Neural progenitor cell (in vitro differentiated cells): ENCODE results near the gene TMEM247. TPM values are rescaled to one million over a fixed set of nuclear protein-coding genes. Genes with fewer than 3 reads are reported as not detected.

Experiments
- DNase-seq: peaks from one replicate; pipeline ENCODE4 v3.0.0-alpha.2; 2016; ENCODE audit warnings: low spot score
- H2AFZ ChIP-seq: fragments of 200-600 bp; sonication (generic); replicated peaks from 2 replicates; pipeline ENCODE4 v1.6.1; 2016; ENCODE audit warnings: antibody characterized with exemption
- H3F3A ChIP-seq: fragments of 200-600 bp; sonication (generic); 2 replicates; pipeline ENCODE4 v1.6.1; 2016; ENCODE audit warnings: antibody characterized with exemption, low read depth
- H3K27ac ChIP-seq: fragments of 200-600 bp; sonication (generic); 2 replicates; pipeline ENCODE4 v1.5.1; 2016; ENCODE audit warnings: mild to moderate bottlenecking
- H3K27me3 ChIP-seq: fragments of 200-600 bp; sonication (generic); 2 replicates; pipeline ENCODE4 v1.6.1; 2016; ENCODE audit warnings: mild to moderate bottlenecking, moderate library complexity
- H3K36me3 ChIP-seq: fragments of 200-600 bp; sonication (generic); 2 replicates; pipeline ENCODE4 v1.5.1; 2016
- H3K4me1 ChIP-seq: fragments of 200-600 bp; sonication (generic); 2 replicates; pipeline ENCODE4 v1.6.1; 2016; ENCODE audit warnings: mixed run types
- H3K4me2 ChIP-seq: fragments of 200-600 bp; sonication (generic); 2 replicates; pipeline ENCODE4 v1.6.1; 2016
- H3K4me3 ChIP-seq: fragments of 200-600 bp; sonication (generic); 2 replicates; pipeline ENCODE4 v1.5.1; 2016
- H3K79me2 ChIP-seq: fragments of 200-600 bp; sonication (generic); 2 replicates; pipeline ENCODE4 v1.6.1; 2016; ENCODE audit warnings: low read depth
- H3K9ac ChIP-seq: fragments of 200-600 bp; sonication (generic); 2 replicates; pipeline ENCODE4 v1.6.1; 2016
- H3K9me3 ChIP-seq: fragments of 200-600 bp; sonication (generic); 2 replicates; pipeline ENCODE4 v1.5.1; 2016; ENCODE audit warnings: low read depth
- H4K20me1 ChIP-seq: fragments of 200-600 bp; sonication (generic); 2 replicates; pipeline ENCODE4 v1.6.1; 2016; ENCODE audit warnings: low read depth
- H3K27ac Mint-ChIP-seq: 3 replicates; pipeline ENCODE4 v1.8.0; 2021; ENCODE audit warnings: mixed read lengths
- H3K27me3 Mint-ChIP-seq: 2 replicates; pipeline ENCODE4 v1.8.0; 2022; ENCODE audit warnings: low read depth, mild to moderate bottlenecking, inconsistent platforms, moderate library complexity, mixed read lengths; ENCODE audit not compliant: insufficient read depth
- H3K36me3 Mint-ChIP-seq: 3 replicates; pipeline ENCODE4 v1.8.0; 2021; ENCODE audit warnings: mixed read lengths
- H3K4me1 Mint-ChIP-seq: 3 replicates; pipeline ENCODE4 v1.8.0; 2021; ENCODE audit warnings: mixed read lengths
- H3K4me3 Mint-ChIP-seq: 3 replicates; pipeline ENCODE4 v1.8.0; 2021; ENCODE audit warnings: mild to moderate bottlenecking, moderate library complexity, mixed read lengths
- H3K9me3 Mint-ChIP-seq: 3 replicates; pipeline ENCODE4 v1.8.0; 2020; ENCODE audit warnings: mixed read lengths
- EZH2 ChIP-seq: fragments of 200-600 bp; sonication (generic); IDR thresholded peaks from 2 replicates; pipeline ENCODE4 v1.6.1; 2017; ENCODE audit warnings: antibody characterized with exemption, mild to moderate bottlenecking, moderate library complexity
- EZH2phosphoT487 ChIP-seq: fragments of 200-600 bp; sonication (generic); IDR thresholded peaks from 2 replicates; pipeline ENCODE4 v1.6.1; 2017; ENCODE audit warnings: antibody characterized with exemption
- total RNA-seq: library from RNA; depleted of rRNA; stranded (reverse); fragments of >200 nt; gene quantifications from 2 replicates; pipeline ENCODE4 v1.2.3, GENCODE V29; 2015; ENCODE audit warnings: low replicate concordance
- TF ChIP-seq, protein P1 (sequence below): fragments of 200-600 bp; sonication (generic); IDR thresholded peaks from 2 replicates; pipeline ENCODE4 v1.5.1; 2017; ENCODE audit warnings: antibody characterized with exemption, mild to moderate bottlenecking

TMEM247 gene
- total RNA-seq, 1 donor from 2014 or later = not detected

DNA sequence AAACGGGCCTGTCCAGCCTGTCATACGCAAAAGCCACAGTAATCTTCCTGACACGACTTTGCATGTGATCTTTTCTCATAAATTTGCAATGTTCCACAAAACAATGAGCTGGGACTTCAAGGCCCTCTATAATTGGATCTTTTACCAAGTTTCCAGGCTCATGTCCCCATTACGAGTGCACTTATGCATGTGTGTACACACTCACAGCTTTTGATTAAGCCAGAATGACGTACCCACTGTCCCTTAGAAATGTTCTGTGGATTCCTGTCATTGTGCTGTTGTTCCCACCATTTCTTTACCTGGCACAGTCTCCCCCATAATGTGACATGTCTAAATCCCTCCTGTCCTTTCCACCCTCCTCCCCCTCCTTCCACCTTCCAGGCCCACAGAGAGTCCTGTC, 19.7 kb upstream of the TMEM247 start:
- no peak overlapping the region for H3K27ac Mint-ChIP-seq
- no peak overlapping the region for H3K9ac ChIP-seq
- H3K27ac ChIP-seq = no peak overlapping the region
- H3K9me3 ChIP-seq = no peaks in the 10 kb centered on the region
- no peak overlapping the region for H3K4me2 ChIP-seq
- H3K27me3 Mint-ChIP-seq = peaks cover 3% of the 10 kb centered on the region
- H3K4me1 Mint-ChIP-seq = peaks cover 7% of the 10 kb centered on the region
- H3K4me3 ChIP-seq = no peak overlapping the region
- no peaks in the 10 kb centered on the region for H3K27me3 ChIP-seq
- no peaks in the 10 kb centered on the region for H3F3A ChIP-seq
- H3K79me2 ChIP-seq = no peaks in the 10 kb centered on the region
- no peaks in the 10 kb centered on the region for H3K4me1 ChIP-seq
- H3K36me3 ChIP-seq = no peaks in the 10 kb centered on the region
- H2AFZ ChIP-seq = no peak overlapping the region
- no peak for TF ChIP-seq EZH2phosphoT487
- no peak for TF ChIP-seq EZH2
- TF ChIP-seq, protein P1, sequence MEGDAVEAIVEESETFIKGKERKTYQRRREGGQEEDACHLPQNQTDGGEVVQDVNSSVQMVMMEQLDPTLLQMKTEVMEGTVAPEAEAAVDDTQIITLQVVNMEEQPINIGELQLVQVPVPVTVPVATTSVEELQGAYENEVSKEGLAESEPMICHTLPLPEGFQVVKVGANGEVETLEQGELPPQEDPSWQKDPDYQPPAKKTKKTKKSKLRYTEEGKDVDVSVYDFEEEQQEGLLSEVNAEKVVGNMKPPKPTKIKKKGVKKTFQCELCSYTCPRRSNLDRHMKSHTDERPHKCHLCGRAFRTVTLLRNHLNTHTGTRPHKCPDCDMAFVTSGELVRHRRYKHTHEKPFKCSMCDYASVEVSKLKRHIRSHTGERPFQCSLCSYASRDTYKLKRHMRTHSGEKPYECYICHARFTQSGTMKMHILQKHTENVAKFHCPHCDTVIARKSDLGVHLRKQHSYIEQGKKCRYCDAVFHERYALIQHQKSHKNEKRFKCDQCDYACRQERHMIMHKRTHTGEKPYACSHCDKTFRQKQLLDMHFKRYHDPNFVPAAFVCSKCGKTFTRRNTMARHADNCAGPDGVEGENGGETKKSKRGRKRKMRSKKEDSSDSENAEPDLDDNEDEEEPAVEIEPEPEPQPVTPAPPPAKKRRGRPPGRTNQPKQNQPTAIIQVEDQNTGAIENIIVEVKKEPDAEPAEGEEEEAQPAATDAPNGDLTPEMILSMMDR = no peak
- no peaks in the 10 kb centered on the region for H3K36me3 Mint-ChIP-seq
- no peaks in the 10 kb centered on the region for H4K20me1 ChIP-seq
- H3K4me3 Mint-ChIP-seq = no peak overlapping the region
- no peak for DNase-seq
- no peaks in the 10 kb centered on the region for H3K9me3 Mint-ChIP-seq

DNA sequence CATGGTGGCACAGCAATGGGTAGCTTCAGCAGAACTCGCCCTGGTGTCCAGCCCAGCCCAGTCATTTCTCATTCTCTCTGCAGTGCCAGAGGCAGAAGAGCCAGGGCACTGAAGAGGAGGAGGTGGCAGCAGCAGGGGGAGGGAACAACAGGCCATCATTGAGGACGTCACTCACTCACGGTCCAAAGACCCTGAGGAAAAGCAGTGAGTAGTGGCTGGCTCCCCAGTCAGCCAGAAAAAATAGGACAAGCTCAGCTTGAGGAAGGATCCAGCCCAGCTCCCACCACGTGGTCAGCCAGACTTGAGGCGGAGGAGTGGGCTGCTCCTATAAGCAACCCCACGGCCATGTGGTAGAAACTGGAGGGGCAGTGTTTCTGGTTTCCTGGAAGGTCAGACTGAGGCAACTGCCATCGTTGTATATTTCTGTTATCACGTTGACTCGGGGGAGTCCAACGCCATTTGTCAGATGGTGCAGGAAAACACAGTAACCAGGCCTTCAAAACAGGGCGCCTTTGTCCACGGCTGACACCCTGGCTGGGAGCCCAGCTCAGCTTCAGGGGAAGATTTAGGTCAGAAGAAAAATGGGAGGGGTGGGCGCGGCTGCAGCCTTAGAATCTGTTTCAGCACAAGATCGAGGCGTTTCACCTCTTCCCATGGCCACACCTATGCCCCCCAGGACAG, 19.0 kb upstream of the TMEM247 start:
- DNase-seq = no peak
- H4K20me1 ChIP-seq = no peaks in the 10 kb centered on the region
- no peak overlapping the region for H3K4me2 ChIP-seq
- peaks cover 3% of the 10 kb centered on the region for H3K27me3 Mint-ChIP-seq
- H3K36me3 ChIP-seq = no peaks in the 10 kb centered on the region
- no peak overlapping the region for H3K27ac ChIP-seq
- H3K9me3 Mint-ChIP-seq = no peaks in the 10 kb centered on the region
- H3K79me2 ChIP-seq = no peaks in the 10 kb centered on the region
- no peak overlapping the region for H2AFZ ChIP-seq
- no peak overlapping the region for H3K9ac ChIP-seq
- H3K9me3 ChIP-seq = no peaks in the 10 kb centered on the region
- H3K27ac Mint-ChIP-seq = no peak overlapping the region
- H3K4me1 Mint-ChIP-seq = peaks cover 7% of the 10 kb centered on the region
- no peaks in the 10 kb centered on the region for H3K36me3 Mint-ChIP-seq
- no peak for TF ChIP-seq EZH2phosphoT487
- TF ChIP-seq, protein P1 = no peak
- no peak for TF ChIP-seq EZH2
- no peaks in the 10 kb centered on the region for H3F3A ChIP-seq
- H3K27me3 ChIP-seq = no peaks in the 10 kb centered on the region
- no peak overlapping the region for H3K4me3 Mint-ChIP-seq
- no peak overlapping the region for H3K4me3 ChIP-seq
- H3K4me1 ChIP-seq = no peaks in the 10 kb centered on the region

DNA sequence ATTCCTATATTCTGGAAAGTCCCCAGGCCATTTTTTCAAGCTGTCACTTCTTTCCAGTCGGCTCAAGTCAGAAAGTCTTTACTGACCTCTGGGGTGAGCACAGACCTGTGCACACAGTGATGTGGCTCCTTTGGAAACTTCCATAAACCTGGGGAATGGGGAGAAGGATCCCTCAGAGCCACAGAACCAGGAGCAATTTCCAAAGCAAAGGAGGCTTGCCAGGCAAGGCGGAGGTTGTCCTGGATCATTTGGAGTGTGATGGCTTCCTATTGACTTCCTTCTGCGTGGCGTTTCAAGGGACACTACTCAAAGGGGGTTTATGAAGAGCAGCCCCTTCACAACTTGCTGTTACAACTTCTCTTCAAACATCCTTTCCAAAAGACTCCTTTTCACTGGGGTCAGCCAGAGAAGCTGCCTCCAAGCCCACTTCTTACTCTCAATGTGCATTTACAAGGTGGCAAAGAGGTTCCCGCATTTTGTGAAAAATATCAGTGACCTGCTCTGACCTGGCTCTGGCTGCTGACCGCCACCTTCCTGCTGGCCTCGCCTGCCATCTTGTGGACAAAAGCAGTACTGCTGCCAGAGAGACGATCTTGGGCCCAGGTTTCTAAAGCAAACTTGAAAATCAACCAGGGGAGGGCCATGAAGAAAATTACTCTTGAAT, 18.2 kb upstream of the TMEM247 start:
- Histone ChIP-seq H2AFZ (no peak overlapping the region), H3K9me3 (no peaks in the 10 kb centered on the region), H3K27me3 (no peaks in the 10 kb centered on the region), H3K9ac (no peak overlapping the region), H3K36me3 (no peaks in the 10 kb centered on the region), H3K27ac (no peak overlapping the region), H4K20me1 (no peaks in the 10 kb centered on the region), H3K4me1 (no peaks in the 10 kb centered on the region), H3F3A (no peaks in the 10 kb centered on the region), H3K4me3 (no peak overlapping the region), H3K79me2 (no peaks in the 10 kb centered on the region), H3K4me2 (no peak overlapping the region)
- no peaks in the 10 kb centered on the region for H3K9me3 Mint-ChIP-seq
- H3K4me3 Mint-ChIP-seq = no peak overlapping the region
- H3K4me1 Mint-ChIP-seq = peaks cover 7% of the 10 kb centered on the region
- no peak overlapping the region for H3K27ac Mint-ChIP-seq
- TF ChIP-seq EZH2phosphoT487 (no peak), EZH2 (no peak)
- TF ChIP-seq, protein P1 = peak; percentile 98
- peak; percentile 68 for DNase-seq
- H3K36me3 Mint-ChIP-seq = no peaks in the 10 kb centered on the region
- H3K27me3 Mint-ChIP-seq = peaks cover 3% of the 10 kb centered on the region
